Fibroblast of skin of right biceps (primary cell): Measurements from ENCODE around the gene LCE2A.
"Not testable (repeated sequence)": the region's sequence is repeated elsewhere in the genome, so short reads cannot be mapped to it uniquely, and the experiment has no call there.

ENCODE experiments used
- DNase-seq: peaks from one replicate; pipeline ENCODE4 v3.0.0-alpha.2; 2013

Gene LCE2A

GRCh38 chr1:152697701-152698600 is at the start of gene LCE2A:
Gene LCE2A, plus strand, starts transcription at chr1:152698345. Its CDS starts 557 bp downstream, at chr1:152698902.
- no peak for DNase-seq

GRCh38 chr1:152654110-152654509 is 44.0 kb upstream of the LCE2A start:
- peak; percentile 37 for DNase-seq

GRCh38 chr1:152656459-152656858 is 41.7 kb upstream of the LCE2A start:
- no peak for DNase-seq

GRCh38 chr1:152657677-152658076 is 40.5 kb upstream of the LCE2A start:
- no peak for DNase-seq

- DNase-seq, result no peak
Measured at GRCh38 chr1:152658649-152659048, 39.5 kb upstream of the LCE2A start.

GRCh38 chr1:152663098-152663497 is 35.0 kb upstream of the LCE2A start, which contains the start of gene LCE2D:
Gene LCE2D, plus strand, starts transcription at chr1:152663380. Its CDS starts 726 bp downstream, at chr1:152664106.
- no peak for DNase-seq

- DNase-seq, result not testable (repeated sequence)
Measured at GRCh38 chr1:152666171-152666570, 32.0 kb upstream of the LCE2A start.

GRCh38 chr1:152667648-152668047 is 30.5 kb upstream of the LCE2A start:
- no peak for DNase-seq

- DNase-seq, result no peak
Measured at GRCh38 chr1:152673016-152673415, 25.1 kb upstream of the LCE2A start.

GRCh38 chr1:152674983-152675382 is 23.2 kb upstream of the LCE2A start, which contains the start of gene LCE2C:
Gene LCE2C, plus strand, starts transcription at chr1:152675279. Its CDS starts 737 bp downstream, at chr1:152676016.
- not testable (repeated sequence) for DNase-seq

GRCh38 chr1:152679459-152679858 is 18.7 kb upstream of the LCE2A start:
- DNase-seq, result no peak

GRCh38 chr1:152681616-152682015 is 16.5 kb upstream of the LCE2A start:
- DNase-seq, result no peak

GRCh38 chr1:152683846-152684245 is 14.3 kb upstream of the LCE2A start:
- no peak for DNase-seq

- not testable (repeated sequence) for DNase-seq
Measured at GRCh38 chr1:152685823-152686222, 12.3 kb upstream of the LCE2A start, which contains the start of gene LCE2B. Gene LCE2B, plus strand, starts transcription at chr1:152686123. Its CDS starts 721 bp downstream, at chr1:152686844.

- DNase-seq, result no peak
Measured at GRCh38 chr1:152699746-152700145, 1.6 kb downstream of the LCE2A start.

GRCh38 chr1:152707860-152708259 is 9.7 kb downstream of the LCE2A start, which contains the start of gene LCE4A:
Gene LCE4A, plus strand, starts transcription at chr1:152708160. Its CDS starts 916 bp downstream, at chr1:152709076.
- no peak for DNase-seq

GRCh38 chr1:152718238-152718637 is 20.1 kb downstream of the LCE2A start:
- DNase-seq, result no peak

GRCh38 chr1:152725261-152725660 is 27.1 kb downstream of the LCE2A start:
- no peak for DNase-seq

GRCh38 chr1:152728986-152729385 is 30.8 kb downstream of the LCE2A start:
- no peak for DNase-seq

GRCh38 chr1:152735648-152736047 is 37.5 kb downstream of the LCE2A start:
- no peak for DNase-seq

GRCh38 chr1:152737997-152738396 is 39.9 kb downstream of the LCE2A start:
- no peak for DNase-seq

- DNase-seq, result peak; percentile 4
Measured at GRCh38 chr1:152739841-152740240, 41.7 kb downstream of the LCE2A start.

GRCh38 chr1:152741656-152742055 is 43.5 kb downstream of the LCE2A start:
- DNase-seq, result no peak
